Neural progenitor cell (in vitro differentiated cells): Measurements from ENCODE around the gene EBF4. TPM values are rescaled to one million over a fixed set of nuclear protein-coding genes. Genes with fewer than 3 reads are reported as not detected.

Source experiments
- DNase-seq: peaks from one replicate; pipeline ENCODE4 v3.0.0-alpha.2; 2016; ENCODE audit warnings: low spot score
- H2AFZ ChIP-seq: fragments of 200-600 bp; sonication (generic); replicated peaks from 2 replicates; pipeline ENCODE4 v1.6.1; 2016; ENCODE audit warnings: antibody characterized with exemption
- H3F3A ChIP-seq: fragments of 200-600 bp; sonication (generic); 2 replicates; pipeline ENCODE4 v1.6.1; 2016; ENCODE audit warnings: antibody characterized with exemption, low read depth
- H3K27ac ChIP-seq: fragments of 200-600 bp; sonication (generic); 2 replicates; pipeline ENCODE4 v1.5.1; 2016; ENCODE audit warnings: mild to moderate bottlenecking
- H3K27me3 ChIP-seq: fragments of 200-600 bp; sonication (generic); 2 replicates; pipeline ENCODE4 v1.6.1; 2016; ENCODE audit warnings: mild to moderate bottlenecking, moderate library complexity
- H3K36me3 ChIP-seq: fragments of 200-600 bp; sonication (generic); 2 replicates; pipeline ENCODE4 v1.5.1; 2016
- H3K4me1 ChIP-seq: fragments of 200-600 bp; sonication (generic); 2 replicates; pipeline ENCODE4 v1.6.1; 2016; ENCODE audit warnings: mixed run types
- H3K4me2 ChIP-seq: fragments of 200-600 bp; sonication (generic); 2 replicates; pipeline ENCODE4 v1.6.1; 2016
- H3K4me3 ChIP-seq: fragments of 200-600 bp; sonication (generic); 2 replicates; pipeline ENCODE4 v1.5.1; 2016
- H3K79me2 ChIP-seq: fragments of 200-600 bp; sonication (generic); 2 replicates; pipeline ENCODE4 v1.6.1; 2016; ENCODE audit warnings: low read depth
- H3K9ac ChIP-seq: fragments of 200-600 bp; sonication (generic); 2 replicates; pipeline ENCODE4 v1.6.1; 2016
- H3K9me3 ChIP-seq: fragments of 200-600 bp; sonication (generic); 2 replicates; pipeline ENCODE4 v1.5.1; 2016; ENCODE audit warnings: low read depth
- H4K20me1 ChIP-seq: fragments of 200-600 bp; sonication (generic); 2 replicates; pipeline ENCODE4 v1.6.1; 2016; ENCODE audit warnings: low read depth
- H3K27ac Mint-ChIP-seq: 3 replicates; pipeline ENCODE4 v1.8.0; 2021; ENCODE audit warnings: mixed read lengths
- H3K27me3 Mint-ChIP-seq: 2 replicates; pipeline ENCODE4 v1.8.0; 2022; ENCODE audit warnings: low read depth, mild to moderate bottlenecking, inconsistent platforms, moderate library complexity, mixed read lengths; ENCODE audit not compliant: insufficient read depth
- H3K36me3 Mint-ChIP-seq: 3 replicates; pipeline ENCODE4 v1.8.0; 2021; ENCODE audit warnings: mixed read lengths
- H3K4me1 Mint-ChIP-seq: 3 replicates; pipeline ENCODE4 v1.8.0; 2021; ENCODE audit warnings: mixed read lengths
- H3K4me3 Mint-ChIP-seq: 3 replicates; pipeline ENCODE4 v1.8.0; 2021; ENCODE audit warnings: mild to moderate bottlenecking, moderate library complexity, mixed read lengths
- H3K9me3 Mint-ChIP-seq: 3 replicates; pipeline ENCODE4 v1.8.0; 2020; ENCODE audit warnings: mixed read lengths
- CTCF ChIP-seq: fragments of 200-600 bp; sonication (generic); IDR thresholded peaks from 2 replicates; pipeline ENCODE4 v1.5.1; 2017; ENCODE audit warnings: antibody characterized with exemption, mild to moderate bottlenecking
- EZH2 ChIP-seq: fragments of 200-600 bp; sonication (generic); IDR thresholded peaks from 2 replicates; pipeline ENCODE4 v1.6.1; 2017; ENCODE audit warnings: antibody characterized with exemption, mild to moderate bottlenecking, moderate library complexity
- EZH2phosphoT487 ChIP-seq: fragments of 200-600 bp; sonication (generic); IDR thresholded peaks from 2 replicates; pipeline ENCODE4 v1.6.1; 2017; ENCODE audit warnings: antibody characterized with exemption
- total RNA-seq: library from RNA; depleted of rRNA; stranded (reverse); fragments of >200 nt; gene quantifications from 2 replicates; pipeline ENCODE4 v1.2.3, GENCODE V29; 2015; ENCODE audit warnings: low replicate concordance

EBF4 gene
- total RNA-seq, 1 donor from 2014 or later, result 1.9 TPM

- Mint-ChIP-seq H3K4me1 (peaks cover 13% of the 10 kb centered on the region), H3K27me3 (peaks cover 13% of the 10 kb centered on the region), H3K27ac (no peak overlapping the region), H3K9me3 (no peaks in the 10 kb centered on the region), H3K4me3 (no peak overlapping the region), H3K36me3 (no peaks in the 10 kb centered on the region)
- peaks cover 3% of the 10 kb centered on the region for H3F3A ChIP-seq
- H3K9ac ChIP-seq, result no peak overlapping the region
- no peak for TF ChIP-seq CTCF
- no peak for TF ChIP-seq EZH2phosphoT487
- no peak for TF ChIP-seq EZH2
- no peak overlapping the region for H3K4me3 ChIP-seq
- no peak overlapping the region for H3K27ac ChIP-seq
- peaks cover 3% of the 10 kb centered on the region for H3K4me1 ChIP-seq
- H3K79me2 ChIP-seq, result no peaks in the 10 kb centered on the region
- DNase-seq, result no peak
- H3K27me3 ChIP-seq, result peaks cover 99% of the 10 kb centered on the region
- no peaks in the 10 kb centered on the region for H3K36me3 ChIP-seq
- no peak overlapping the region for H3K4me2 ChIP-seq
- no peak overlapping the region for H2AFZ ChIP-seq
- no peaks in the 10 kb centered on the region for H3K9me3 ChIP-seq
- H4K20me1 ChIP-seq, result no peaks in the 10 kb centered on the region
Observed at GRCh38 chr20:2700913-2701620, 8.5 kb downstream of the EBF4 start.

DNA sequence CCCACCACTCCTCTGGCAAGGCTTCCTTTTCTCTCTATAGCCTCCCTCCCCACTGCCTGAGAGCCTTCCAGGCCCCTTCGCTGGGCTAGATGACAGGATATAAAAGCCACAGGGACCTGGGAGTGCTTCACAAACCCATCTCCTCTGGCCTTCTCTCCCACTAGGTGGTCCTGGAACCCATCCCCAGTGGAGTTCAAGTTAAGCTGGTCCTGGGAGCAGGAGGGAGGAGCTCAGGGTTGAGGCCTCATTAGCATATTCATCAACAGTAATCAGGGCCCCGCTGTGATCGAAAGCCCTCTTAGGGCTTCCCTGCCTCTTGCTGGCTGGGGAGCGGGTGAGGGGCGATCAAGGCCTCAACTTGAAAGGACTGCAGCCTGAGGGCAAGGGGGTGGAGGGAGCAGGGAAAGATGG is 9.1 kb downstream of the EBF4 start:
- Histone ChIP-seq H3K4me2 (no peak overlapping the region), H3K4me1 (peaks cover 9% of the 10 kb centered on the region), H3K27me3 (peaks cover 99% of the 10 kb centered on the region), H4K20me1 (no peaks in the 10 kb centered on the region), H3F3A (peaks cover 4% of the 10 kb centered on the region), H3K36me3 (no peaks in the 10 kb centered on the region), H3K4me3 (no peak overlapping the region), H3K27ac (no peak overlapping the region), H3K79me2 (no peaks in the 10 kb centered on the region), H2AFZ (no peak overlapping the region), H3K9me3 (no peaks in the 10 kb centered on the region), H3K9ac (no peak overlapping the region)
- Mint-ChIP-seq H3K9me3 (no peaks in the 10 kb centered on the region), H3K27me3 (peaks cover 8% of the 10 kb centered on the region), H3K36me3 (no peaks in the 10 kb centered on the region), H3K27ac (no peak overlapping the region), H3K4me1 (peaks cover 13% of the 10 kb centered on the region), H3K4me3 (no peak overlapping the region)
- DNase-seq, result no peak
- no peak for TF ChIP-seq CTCF
- no peak for TF ChIP-seq EZH2phosphoT487
- TF ChIP-seq EZH2, result no peak

DNA sequence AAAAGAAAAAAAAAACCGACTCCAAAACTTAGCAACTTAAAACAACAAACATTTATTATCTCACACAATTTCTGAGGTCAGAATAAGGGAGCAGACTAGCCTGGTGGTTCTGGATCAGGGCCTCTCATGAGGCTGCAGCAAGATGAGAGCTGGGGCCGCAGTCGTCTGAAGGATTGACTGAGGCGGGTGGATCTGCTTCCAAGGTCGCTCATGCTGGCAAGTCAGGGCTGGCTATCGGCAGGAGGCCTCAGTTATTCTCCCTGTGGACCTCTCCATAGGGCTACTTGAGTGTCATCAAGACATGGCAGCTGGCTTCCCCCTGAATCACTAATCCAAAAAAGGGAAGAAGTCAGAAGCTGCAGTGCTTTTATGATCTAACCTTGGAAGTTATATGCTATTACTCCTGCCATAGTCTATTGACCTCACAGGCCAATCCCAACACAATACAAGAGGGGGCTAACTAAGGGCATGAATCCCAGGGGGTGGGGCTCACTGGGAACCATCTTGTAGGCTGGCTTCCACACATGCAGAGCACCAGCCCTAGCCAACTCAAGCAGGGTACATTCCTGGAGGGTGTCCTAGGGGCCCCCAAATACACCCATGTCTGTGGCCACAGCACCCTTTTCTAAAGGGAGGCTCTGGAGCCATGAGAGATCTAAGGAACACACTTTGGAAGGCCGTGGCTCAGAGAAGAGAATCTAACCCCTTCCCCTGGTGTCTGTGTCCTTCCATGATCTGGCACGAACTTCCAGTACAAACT is 11.3 kb downstream of the EBF4 start:
- peaks cover 3% of the 10 kb centered on the region for H3K27me3 Mint-ChIP-seq
- peaks cover 85% of the 10 kb centered on the region for H3K27me3 ChIP-seq

More for the DNA sequence above, 11.3 kb downstream of the EBF4 start:
- Histone ChIP-seq H3K27ac (no peak overlapping the region), H3K9ac (no peak overlapping the region), H3K36me3 (no peaks in the 10 kb centered on the region), H3K4me1 (peaks cover 31% of the 10 kb centered on the region), H3F3A (peaks cover 25% of the 10 kb centered on the region), H3K79me2 (no peaks in the 10 kb centered on the region), H3K4me2 (no peak overlapping the region), H3K4me3 (no peak overlapping the region), H4K20me1 (no peaks in the 10 kb centered on the region), H2AFZ (no peak overlapping the region), H3K9me3 (no peaks in the 10 kb centered on the region)
- Mint-ChIP-seq H3K9me3 (no peaks in the 10 kb centered on the region), H3K4me3 (no peak overlapping the region), H3K4me1 (peaks cover 16% of the 10 kb centered on the region), H3K36me3 (no peaks in the 10 kb centered on the region), H3K27ac (no peak overlapping the region)
- no peak for DNase-seq
- TF ChIP-seq EZH2phosphoT487 (no peak), CTCF (no peak), EZH2 (no peak)
